Stimulated activated CD4-positive, alpha-beta T cell treated with anti-CD3 and anti-CD28 coated beads, Interleukin-15, amount 100 ng/mL, for 1 hour (primary cell): Measurements from ENCODE around the gene KCNK15.
"Not testable (repeated sequence)": the region's sequence is repeated elsewhere in the genome, so short reads cannot be mapped to it uniquely, and the experiment has no call there.

ENCODE experiments used
- DNase-seq, 2 donors: peaks; one replicate each; pipeline ENCODE4 v3.0.0-alpha.2; 2020; ENCODE audit warnings: low read depth in 1 of 2, low spot score in 1 of 2

KCNK15 gene

DNA sequence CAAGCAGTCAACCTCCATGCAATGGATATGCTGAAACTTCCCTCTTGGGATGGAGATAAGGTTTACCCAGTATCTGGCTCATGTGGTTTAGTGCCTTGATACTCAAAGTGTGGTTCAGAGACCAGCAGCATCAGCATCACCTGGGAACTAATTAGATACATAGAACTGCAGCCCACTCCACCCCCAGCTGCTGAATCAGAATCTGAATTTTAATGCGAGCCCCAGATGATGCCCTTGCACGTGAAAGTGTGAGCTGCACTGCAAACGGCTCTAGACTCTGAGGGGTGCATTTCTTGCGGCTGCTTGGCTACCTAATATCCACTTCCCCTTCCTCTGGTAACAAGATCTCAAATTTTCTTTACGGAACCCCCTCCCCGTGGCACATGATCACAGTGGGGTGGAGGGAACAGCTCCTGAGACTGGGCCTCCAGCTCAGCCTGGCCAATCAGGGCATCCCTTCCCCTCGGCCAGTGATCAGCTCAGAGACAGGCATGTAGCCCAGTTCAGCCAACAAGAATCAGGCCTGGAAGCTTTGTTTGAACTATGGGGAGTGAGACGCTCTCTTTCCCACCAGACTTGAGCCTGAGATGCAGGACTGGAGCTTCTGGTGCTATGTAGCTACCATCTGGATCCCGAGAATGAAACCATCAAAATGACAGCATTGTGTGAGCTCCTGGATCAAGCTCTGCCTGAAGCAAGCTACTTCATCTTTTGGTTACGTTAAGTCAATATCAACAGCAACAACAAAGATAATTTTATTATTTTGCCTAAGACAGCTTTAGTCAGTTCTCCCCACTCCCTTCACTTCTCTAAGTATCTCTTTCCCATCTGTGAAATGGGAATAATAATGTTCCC is 12.8 kb downstream of the KCNK15 start:
- DNase-seq: no peak

DNA sequence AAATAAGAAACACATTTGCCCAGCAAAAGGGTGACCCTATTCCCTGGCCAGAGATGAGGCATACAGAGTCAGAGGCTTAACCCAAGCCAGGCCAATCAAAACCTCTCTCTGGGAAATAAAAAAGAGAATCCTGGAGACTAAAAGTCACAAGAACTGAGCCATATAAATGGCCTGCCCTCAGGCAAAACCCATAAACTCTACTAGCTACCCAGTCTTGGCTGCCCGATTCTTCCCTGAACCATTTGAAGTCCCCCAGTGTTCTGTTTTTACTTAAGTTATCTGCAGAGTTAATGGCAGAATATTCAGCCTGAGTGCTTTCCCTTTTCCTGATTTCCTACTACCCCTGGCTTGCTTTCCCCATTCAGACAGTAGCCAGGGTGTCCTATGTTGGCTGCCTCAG is 13.9 kb downstream of the KCNK15 start:
- DNase-seq: no peak

GRCh38 chr20:44761423-44761822 is 15.8 kb downstream of the KCNK15 start:
- no peak for DNase-seq

GRCh38 chr20:44762466-44763140 is 16.9 kb downstream of the KCNK15 start:
- no peak for DNase-seq

DNA sequence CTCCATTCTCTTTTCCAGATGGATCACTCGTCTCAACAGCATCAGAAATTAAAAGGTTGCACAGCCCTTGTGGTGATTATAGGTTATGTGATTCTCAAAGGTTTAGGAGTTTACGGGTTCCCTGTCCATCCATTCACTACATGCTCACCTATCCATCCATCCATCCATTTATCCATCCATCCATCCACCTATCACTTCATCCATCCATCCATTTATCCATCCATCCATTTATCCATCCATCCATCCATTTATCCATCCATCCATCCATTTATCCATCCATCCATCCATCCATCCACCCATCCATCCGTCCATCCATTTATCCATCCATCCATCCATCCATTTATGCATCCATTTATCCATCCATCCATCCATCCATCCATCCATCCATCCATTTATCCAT is 18.1 kb downstream of the KCNK15 start:
- DNase-seq: not testable (repeated sequence)

DNA sequence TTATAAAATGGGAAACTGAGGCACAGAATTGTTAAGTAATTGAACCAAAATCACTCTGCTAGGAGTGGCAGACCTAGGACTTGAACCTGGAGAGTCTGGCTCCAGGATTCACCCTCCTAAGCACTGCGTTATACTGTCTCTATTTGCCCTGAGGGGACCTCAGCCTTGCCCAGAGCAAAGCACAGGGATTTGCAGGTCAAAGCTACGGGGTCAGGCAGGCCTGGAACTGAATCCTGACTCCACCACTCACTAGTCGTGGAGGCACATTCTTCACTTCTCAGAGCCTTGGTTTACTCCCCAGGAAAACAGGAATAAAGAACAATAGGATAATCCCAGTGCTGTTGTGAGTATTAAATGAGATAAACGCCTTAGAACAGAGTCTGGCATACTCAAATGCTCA is 19.4 kb downstream of the KCNK15 start:
- DNase-seq: no peak

DNA sequence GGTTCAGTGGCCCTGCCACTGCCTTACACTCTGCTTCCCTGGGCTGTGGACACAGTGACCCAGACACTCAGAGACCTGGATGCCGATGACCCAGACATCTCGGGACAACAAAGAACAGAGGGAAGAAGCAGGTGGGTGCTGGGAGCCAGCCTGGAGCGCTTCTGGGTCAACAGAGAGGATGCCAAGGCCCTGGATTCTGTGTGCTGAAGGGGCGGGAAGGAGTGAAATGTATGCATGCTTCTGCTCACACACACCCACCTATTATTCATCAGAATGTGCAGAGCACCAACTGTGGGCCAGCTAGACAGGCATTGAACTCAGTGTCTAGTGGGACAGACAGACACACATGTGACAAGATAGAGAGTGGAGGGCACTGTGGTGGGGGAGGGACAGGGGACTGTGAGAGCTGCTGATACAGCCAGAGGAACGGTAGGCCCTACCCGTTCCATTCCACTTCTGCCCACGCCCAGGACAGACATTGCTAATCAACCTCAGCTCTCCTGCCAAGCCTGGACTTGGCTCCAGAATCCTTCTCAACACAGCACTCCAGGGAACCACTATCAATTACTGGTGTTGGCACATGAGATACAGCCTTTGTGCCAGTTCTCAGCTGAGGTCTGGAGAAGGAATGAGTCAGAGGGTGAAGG is 20.2 kb downstream of the KCNK15 start:
- no peak for DNase-seq

DNA sequence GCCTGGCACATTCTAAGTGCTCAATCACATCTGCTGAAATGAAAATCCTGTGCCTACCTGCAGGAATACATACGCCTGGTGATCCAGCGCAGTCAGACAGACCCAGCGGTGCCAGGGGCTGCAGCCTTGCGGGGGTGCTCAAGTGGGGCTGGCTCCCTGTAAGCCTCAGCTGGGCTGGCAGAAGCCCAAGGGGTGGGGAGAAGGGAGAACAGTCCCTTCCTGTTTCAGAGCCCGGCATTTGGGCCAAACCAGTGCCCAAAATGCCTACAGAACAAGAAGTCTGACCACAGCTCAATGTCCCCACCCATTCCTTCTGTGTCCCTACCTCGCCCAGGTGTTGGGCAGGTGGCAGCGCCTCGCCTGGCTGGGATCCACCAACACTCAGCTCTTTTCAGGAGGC is 22.6 kb downstream of the KCNK15 start:
- no peak for DNase-seq

DNA sequence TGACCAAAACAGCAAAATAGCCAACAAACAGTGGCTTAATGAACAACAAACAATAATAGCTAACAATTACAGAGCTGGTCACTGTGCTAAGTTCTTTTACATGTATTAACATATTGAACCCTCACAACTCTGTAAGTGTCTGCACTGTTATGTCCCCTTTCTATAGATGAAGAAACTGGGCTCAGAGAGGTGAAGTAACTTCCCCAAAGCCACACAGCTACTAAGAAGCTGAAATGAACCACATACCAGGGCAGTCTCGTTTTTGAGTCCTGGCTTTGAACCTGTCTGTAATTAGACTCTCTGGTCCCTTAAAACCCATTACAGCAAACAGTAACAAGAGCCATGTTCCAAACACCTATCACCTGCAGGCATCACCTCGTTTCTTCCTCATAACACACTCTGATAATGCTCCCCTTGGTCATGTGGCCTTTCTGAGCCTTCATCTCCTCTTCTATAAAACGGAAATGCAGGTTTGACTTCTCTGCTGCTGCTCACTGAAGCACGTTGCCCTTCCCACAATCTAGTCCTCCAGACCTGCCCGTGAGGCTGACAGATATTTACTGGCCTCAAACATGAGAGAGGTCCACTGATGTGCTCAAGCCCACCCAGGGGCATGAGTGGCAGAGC is 23.3 kb downstream of the KCNK15 start:
- DNase-seq: no peak

GRCh38 chr20:44769481-44769863 is 23.8 kb downstream of the KCNK15 start:
- no peak for DNase-seq

DNA sequence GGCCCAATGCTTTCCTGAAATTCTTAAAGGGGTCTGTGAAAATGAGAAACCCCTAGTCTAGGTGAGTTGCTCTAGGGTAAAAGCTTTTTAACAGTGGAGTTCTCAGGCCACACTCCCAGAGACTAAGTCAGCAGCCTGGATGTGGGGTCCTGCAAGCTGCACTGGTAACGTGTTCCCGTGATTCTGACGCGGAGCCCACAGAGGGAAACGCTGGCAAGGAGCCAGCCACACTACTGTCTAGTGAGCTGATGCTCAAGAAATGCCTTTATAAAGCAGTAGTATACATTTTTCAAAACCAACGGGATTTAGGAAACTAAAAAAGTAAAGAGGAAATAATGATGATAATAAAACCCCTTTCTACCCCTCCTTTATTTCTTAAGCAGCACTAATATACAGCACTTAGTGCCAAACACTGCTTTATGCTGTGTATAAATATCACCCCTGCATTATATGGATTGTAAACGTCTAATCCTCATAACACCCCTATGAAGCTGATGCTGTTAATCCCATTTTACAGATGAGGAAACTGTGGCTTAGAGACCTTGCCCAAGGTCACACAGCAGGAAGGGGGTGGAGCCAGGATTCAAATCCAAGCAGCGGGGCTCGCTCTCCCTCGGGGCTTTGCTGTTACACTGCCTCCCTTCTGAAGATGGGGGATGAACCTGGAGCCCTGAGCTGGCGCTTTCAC is 25.0 kb downstream of the KCNK15 start:
- DNase-seq: no peak

GRCh38 chr20:44771172-44771535 is 25.5 kb downstream of the KCNK15 start:
- DNase-seq: no peak

- DNase-seq: no peak
Measured at GRCh38 chr20:44772636-44773035, 27.0 kb downstream of the KCNK15 start.

GRCh38 chr20:44773070-44773829 is 27.6 kb downstream of the KCNK15 start:
- no peak for DNase-seq

GRCh38 chr20:44776980-44777379 is 31.3 kb downstream of the KCNK15 start:
- no peak for DNase-seq

DNA sequence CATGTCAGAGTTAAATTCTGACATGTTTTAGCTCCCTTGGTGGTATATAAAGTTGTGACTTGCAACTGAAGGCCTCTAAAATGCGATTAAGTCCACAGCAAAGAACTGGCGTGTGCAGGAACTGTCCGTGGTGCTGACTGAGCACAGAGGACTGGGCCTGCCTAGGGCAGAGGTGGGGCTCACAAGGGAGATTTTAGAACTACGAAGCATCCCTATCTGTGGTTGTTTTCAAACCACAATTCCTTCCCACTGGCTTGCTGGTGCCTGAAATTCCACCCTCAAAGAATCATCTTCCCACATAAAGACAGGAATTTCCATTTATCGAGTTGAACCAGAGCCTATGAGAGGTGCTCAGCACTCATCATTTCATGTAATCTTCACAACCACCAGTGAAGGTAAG is 34.6 kb downstream of the KCNK15 start:
- DNase-seq: no peak

DNA sequence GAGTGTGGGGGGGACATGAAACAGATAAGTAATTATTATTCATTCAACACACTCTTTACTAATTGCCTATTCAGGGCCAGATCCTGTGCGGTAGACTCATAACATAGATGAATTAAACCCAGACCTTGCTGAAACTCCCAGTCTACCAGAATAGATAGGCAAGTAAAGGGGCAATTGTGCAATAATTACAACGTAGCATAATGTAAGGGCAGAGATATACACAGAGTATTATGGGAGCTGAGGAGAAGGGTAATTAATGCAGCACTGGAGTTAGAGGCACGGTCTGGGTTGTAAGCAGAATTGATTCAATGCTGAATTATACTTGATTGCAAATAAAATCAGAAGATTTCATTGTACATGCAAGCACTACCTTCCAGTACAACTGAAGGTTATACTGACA is 35.5 kb downstream of the KCNK15 start:
- no peak for DNase-seq

DNA sequence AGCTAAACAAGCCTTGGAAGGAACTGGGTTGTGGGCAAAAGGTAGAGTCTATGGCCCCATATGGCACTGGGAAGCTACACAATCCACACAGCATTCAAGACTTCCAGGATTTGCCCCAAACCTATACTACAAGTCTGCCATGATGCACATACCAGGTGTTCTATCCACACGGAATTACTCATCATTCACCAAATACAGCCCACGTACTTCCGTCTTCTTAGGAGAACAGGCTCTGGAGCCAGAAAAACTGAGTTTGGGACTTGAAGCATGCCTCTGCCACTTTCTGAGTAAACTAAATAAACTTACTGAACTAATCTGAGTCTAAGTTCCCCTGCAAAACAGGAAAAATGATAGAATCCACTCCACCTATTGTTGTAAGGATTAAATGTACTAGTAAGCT is 36.1 kb downstream of the KCNK15 start:
- no peak for DNase-seq

GRCh38 chr20:44784688-44785087 is 39.0 kb downstream of the KCNK15 start:
- DNase-seq: no peak

GRCh38 chr20:44785768-44786167 is 40.1 kb downstream of the KCNK15 start:
- no peak for DNase-seq

GRCh38 chr20:44787299-44787698 is 41.6 kb downstream of the KCNK15 start:
- no peak for DNase-seq
